GM18907 (cell line): Measurements from ENCODE around the gene TECTA.
A peak's percentile ranks its signal among the peaks of the same experiment; 100 is the strongest.
"Not testable (repeated sequence)": the region's sequence is repeated elsewhere in the genome, so short reads cannot be mapped to it uniquely, and the experiment has no call there.

Source experiments
- ATAC-seq: cut with Tn5 transposase; IDR thresholded peaks from one replicate; pipeline ENCODE4 v1.9.1; 2021; ENCODE audit warnings: mild to moderate bottlenecking, moderate library complexity; ENCODE audit not compliant: unreplicated experiment

The TECTA gene

DNA sequence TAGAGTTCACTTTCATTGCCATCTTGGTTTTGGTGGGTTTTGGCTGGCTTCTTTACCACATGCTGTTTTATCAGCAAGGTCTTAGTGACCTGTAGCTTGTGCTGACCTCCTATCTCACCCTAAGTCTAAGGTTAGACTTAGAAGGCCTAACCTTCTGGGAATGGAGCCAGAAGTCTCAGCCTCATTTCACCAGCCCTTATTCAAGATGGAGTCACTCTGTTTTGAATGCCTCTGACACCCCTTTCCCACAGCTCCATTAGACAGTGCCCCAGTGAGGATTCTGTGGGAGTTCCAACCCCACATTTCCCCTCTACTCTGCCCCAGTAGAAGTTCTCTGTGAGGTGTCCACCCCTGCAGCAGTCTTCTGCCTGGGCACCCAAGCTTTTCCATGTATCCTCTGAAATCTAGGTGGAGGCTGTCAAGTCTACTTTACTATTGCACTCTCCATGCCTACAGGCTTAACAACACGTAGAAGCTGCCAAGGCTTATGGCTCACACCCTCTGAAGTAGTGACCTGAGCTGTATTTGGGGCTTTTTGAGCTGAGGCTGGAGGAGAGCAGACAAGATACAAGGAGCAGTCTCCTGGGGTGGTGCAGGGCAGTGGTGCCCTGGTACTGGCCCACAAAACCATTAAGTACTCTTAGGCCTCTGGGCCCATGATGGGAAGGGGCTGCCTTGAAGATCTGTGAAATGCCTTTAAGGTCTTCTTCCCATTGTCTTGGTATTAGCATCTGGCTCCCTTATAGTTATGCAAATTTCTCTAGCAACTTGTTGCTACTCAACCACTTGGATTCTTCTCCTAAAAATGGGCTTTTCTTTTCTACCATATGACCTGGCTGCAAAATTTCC, 125.6 kb downstream of the TECTA start:
- ATAC-seq, result no peak

DNA sequence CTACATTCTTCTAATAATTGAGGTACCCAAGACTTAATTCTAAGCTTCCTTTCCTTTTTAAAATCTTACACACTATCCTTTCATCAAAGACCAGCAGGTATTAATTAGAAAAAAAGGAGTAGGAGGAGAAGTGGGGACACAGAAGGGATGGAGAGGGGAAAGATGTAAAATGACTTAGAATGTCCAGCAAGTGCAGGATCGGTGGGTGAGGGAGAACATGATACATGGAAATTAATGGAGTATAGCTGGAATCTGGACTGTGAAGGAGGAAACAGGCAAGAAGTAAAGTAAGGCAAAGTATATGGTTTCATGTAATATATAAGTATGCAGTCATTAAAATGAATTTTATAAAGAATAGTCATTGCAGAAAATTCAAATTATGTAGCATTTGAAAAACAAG, 127.8 kb downstream of the TECTA start:
- ATAC-seq, result no peak

DNA sequence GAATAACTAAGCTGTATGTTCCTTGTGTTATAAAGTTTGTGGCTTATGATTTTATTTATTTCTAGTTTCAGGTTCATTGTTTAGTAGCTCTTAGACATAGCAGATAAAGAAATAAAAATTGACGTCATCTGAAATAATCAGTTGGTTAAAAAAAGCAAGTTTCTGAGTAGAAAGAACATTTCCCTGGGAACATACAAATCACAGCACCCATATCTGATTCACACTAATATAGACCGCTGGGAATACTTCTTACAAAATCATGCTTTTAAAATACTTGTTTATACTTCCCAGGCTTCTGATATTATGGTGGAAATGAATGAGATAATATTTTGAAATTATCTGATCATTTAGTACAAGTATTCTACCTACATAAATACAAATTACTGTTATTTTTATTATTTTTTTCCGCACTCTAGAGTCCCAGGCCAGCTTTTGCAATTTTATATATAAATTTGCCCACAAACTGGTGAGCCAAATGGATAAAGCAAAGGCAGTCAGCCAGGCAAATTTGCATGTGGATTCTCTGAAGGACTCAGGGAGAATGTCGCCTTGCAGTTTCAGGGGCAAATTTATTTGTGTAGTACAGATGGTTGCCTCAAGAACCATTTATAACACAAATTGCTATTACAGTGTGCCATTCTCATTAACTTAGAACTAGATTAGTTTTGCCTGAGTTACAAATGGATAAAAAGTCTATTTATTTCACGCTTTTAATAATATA, 128.6 kb downstream of the TECTA start:
- no peak for ATAC-seq

DNA sequence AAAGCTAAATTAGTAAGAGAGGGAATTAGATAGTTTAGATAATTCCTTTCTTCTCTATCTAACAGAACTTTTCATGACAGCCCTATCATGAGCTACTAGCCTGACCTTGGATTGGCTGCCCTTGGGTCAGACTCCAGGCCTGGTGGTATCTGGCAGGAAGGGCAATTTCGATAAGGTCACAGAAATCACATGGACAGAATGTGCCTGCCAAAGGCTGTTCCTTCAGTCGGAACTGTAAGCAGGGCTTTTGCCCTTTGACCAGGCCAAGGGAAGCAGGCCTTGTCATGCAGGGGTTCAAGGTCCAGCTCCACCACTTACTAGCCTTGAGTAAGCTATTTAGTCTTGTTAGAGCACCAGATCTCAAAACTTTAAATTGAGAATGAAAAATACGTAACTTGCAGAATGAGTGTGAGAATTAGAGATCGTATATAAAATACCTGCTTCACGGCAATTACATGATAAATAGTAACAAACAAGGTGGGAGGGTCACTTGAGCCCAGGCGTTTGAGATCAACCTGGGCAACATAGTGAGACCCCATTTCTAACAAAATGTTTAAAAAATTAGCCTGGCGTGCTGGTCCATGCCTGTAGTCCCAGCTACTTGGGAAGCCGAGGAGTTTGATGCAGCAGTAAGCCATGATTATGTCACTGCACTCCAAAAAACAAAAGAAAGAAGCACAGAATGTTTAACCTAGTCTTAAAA, 130.7 kb downstream of the TECTA start:
- ATAC-seq, result no peak

DNA sequence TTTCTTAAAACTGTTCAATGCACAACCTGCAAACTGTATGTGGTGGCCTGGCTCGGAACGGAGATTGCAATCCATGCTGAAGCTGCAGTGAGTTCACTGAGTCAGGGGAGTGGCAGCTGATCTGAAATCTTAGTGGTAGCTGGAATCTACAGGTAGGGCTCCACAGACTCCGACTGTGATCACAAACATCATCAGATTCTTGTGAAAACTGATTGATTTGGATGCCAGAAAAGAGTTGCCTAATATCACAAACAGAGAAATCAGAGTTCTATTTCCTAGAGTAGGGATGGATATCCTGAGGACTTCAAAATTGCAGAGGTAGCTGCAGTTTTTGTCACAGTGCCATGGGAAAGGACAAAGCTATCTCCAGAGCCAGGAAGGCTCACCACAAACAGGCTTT, 134.0 kb downstream of the TECTA start:
- no peak for ATAC-seq

DNA sequence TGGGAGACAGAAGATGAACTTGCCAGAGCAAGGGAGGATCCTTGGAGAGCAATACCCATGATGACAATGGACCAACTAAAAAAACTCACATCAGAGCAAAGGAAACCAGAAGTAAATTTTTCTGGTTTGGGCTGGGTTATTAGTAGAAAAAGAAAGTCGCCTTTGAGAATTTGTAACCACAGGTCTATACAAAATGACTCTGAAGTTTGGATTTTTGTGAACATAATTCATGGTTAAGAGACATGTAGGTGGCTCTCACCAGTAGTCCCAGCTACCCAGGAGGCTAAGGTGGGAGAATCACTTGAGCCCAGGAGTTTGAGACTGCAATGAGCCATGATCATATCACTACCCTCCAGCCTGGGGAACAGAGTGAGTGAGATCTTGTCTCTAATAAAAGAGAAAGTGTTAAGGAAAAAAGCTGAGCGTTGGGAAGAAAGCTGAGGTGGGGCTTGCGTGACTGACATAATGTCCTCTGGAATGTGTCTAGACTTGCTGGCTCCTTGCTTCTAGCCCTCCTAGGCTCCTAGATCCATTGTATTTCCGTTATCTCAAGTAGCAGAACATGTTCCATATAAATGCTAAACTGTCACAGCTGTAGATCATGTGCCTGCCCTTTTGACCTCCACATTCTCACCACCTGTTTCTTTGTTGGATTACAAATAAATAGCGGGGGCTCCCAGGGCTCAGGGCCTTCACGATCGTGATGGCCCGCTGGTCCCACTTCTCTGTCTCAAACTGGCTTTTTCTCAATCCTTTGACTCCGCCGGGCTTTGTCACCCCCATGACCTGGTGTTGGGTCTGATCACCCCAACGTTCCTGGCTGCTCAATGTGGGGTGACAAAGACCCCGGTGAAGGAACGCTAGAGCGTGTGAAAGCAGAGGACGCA, 135.3 kb downstream of the TECTA start:
- peak; percentile 66 for ATAC-seq

DNA sequence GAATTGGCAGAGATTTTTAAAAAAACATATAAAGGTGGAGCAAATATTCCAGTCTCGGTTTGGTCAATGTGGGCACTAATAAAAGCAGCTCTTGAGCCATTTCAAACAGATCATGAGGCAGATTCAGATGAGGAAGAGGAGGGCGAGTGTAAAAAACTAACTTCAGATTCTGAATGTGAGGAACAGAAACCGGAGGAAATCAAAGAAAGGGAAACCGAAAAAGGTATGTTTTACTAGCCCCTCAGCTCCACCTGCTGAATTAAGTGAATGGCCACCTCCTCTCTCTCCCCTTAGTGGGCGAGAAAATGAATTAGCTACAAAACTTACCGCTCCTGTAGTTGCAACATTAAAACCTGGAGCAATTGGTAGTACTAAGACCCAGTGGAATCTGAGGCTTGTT, 136.2 kb downstream of the TECTA start:
- peak; percentile 37 for ATAC-seq

DNA sequence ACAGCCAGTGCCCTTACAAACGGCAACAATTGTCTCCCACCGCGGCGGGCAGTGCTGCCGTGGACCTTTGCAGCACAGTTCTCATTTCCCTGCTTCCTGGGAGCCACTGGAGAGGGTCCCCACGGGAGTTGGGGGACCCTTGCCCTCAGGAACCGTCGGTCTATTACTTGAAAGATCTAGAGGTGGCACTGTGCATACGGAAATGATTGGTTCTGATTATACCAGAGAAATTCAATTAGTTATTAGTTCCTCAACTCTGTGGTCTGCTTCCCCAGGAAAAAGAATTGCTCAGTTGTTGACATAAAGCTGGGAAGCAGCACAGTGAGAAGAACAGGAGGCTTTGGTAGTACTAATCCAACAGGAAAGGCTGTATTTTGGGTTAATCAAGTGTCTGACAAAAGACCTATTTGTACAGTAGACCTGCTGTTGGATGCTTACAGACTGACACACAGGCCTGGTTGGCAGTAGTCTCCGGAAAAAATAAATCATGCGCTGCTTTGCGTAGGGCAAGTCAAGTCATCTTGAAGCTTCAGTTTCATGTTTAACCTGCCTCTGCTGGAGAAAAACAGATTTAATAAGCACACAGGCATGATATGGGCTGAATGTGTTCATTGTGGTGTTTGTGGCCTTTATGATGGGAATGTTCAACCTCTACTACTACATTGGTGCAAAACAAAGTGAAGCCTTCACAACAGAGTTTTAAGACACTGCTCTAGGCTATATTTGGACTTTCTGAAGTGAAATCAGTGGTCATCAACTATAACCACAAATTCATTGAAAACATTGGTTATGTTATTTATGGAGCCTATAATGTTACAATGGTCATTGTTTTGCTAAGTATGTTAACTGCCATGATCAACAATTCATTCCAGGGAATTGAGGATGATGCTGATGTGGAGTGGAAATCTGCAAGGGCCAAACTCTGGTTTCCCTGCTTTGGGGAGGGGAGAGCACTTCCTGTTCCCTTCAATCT, 136.9 kb downstream of the TECTA start:
- no peak for ATAC-seq

DNA sequence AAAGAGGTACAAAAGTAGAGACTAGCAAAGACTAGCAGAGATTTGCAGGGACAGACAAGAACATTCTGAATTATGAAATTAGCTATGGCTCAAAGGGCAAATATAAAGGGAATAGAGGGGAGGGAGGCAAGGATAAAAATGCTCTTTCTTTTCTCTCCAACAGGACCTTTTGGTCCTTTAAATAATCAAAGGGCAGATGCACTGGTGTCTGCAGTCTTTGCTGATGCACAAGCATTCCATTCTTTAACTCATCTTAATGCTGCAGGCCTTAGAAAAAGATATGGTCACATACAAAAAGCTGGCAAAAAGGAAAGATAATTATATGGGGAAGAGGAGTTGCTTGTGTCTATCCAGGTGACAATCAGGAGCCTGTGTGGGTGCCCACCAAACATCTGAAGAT, 137.9 kb downstream of the TECTA start:
- ATAC-seq, result no peak

DNA sequence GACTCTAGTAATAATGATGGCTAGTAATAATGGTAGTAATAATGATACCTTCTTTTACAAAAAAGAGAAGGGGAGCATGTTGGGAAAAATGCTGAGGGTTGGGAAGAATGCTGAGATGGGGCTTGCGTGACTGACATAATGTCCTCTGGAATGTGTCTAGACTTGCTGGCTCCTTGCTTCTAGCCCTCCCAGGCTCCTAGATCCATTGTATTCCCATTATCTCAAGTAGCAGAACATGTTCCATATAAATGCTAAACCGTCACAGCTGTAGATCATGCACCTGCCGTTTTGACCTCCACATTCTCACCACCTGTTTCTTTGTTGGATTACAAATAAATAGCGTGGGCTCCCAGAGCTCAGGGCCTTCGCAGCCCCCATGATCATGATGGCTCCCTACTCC, 139.0 kb downstream of the TECTA start:
- not testable (repeated sequence) for ATAC-seq

DNA sequence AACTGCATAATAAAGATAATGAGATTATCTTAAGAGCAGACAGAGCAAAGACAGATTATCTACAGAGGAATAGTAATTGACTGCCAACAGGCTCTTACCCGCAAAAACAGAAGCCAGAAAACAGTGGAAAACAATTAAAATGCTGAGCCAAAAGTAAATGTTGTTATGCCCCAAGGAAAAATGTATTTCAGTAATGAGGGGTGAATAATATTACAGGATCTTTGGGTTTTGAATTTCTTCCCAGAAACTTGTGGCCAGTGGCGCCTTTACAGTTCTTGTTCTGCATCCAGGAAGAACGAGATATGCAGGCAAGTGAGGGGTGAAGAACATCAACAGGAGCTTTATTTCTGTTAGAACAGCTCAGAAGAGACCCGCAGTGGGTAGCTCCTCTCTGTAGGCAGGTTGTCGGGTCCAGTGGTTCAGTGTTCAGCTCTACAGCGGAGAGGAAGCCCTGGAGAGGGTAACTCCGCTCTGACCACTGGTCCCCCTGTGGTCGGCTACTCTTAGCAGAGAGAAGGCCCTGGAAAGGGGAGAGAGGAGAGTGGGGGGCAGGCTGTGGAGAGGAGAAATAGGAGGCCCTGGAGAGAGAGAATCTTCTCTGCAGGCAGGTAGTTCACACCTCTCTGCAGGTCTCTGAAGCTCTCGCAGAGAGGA, 139.7 kb downstream of the TECTA start:
- no peak for ATAC-seq
